ENCODE measurements around the gene MYO6.

The MYO6 gene

GRCh38 chr6:75830959-75831885 lies 82.2 kb downstream of the MYO6 start:
- POLR2A ChIA-PET, result interaction anchor here (0.6 kb wide), 1 partner anchor 21 kb away, joined by 3 read pairs; no protein-coding TSS in a partner anchor

DNA sequence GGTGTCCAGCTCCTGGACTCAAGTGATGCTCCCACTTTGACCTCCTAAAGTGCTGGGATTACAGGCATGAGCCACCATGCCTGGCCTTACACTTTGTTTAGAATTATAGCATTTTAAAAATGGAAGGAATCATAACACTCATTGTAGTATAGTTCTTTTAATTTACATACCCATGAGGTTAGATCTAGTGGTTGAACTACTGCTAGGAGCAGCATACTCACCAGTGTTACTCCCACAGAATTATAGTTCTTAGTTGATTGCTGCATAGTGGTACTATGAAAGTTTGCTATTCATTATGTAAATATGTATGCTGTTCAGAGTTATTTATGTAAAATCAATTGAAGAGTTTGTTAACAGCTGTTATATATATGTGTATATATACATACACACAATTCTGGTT lies 85.4 kb downstream of the MYO6 start:
- ChIA-PET POLR2A (no interaction called here), CTCF (no interaction called here)
- no peak overlapping the region for H3K4me3 ChIP-seq (ENCODE audit: low read depth, low read length)
- H3K9me3 ChIP-seq (ENCODE audit: control insufficient read depth, insufficient read depth, low read depth, low read length), result no peaks in the 10 kb centered on the region
- no peak for TF ChIP-seq TRIM28 (IDR thresholded peaks at IDR 0.05; ENCODE audit: borderline replicate concordance, low read length)
- TF ChIP-seq ZNF426 (tag by site-specific recombination; IDR thresholded peaks at IDR 0.05), result no peak
- no peak for TF ChIP-seq ZNF777 (tag by site-specific recombination; IDR thresholded peaks at IDR 0.05; ENCODE audit: borderline replicate concordance)
- no peak for TF ChIP-seq ZIC2 (tag by site-specific recombination; IDR thresholded peaks at IDR 0.05)
- TF ChIP-seq ZNF202 (tag by site-specific recombination; IDR thresholded peaks at IDR 0.05; ENCODE audit: borderline replicate concordance), result no peak
- TF ChIP-seq HOXA7 (CRISPR knock-in tag; IDR thresholded peaks at IDR 0.05; ENCODE audit: borderline replicate concordance), result no peak
- TF ChIP-seq ZNF701 (tag by site-specific recombination; IDR thresholded peaks at IDR 0.05), result no peak
- no peak for TF ChIP-seq GLI4 (tag by site-specific recombination; IDR thresholded peaks at IDR 0.05)
- H3K4me1 ChIP-seq (ENCODE audit: control insufficient read depth, insufficient read depth, low read length), result no peaks in the 10 kb centered on the region
- H3K36me3 ChIP-seq (ENCODE audit: control insufficient read depth in 2 of 2, insufficient read depth in 1 of 2, low read length in 2 of 2), result peaks cover 9 to 24% of the 10 kb centered on the region in 2 experiments; a peak in 2 of 3 replicates
- no peak overlapping the region for H3K27ac ChIP-seq (ENCODE audit: extremely low read depth, low read depth, low read length)

More at GRCh38 chr6:75830959-75831885, 82.2 kb downstream of the MYO6 start:
- H3K27ac ChIP-seq (ENCODE audit: extremely low read depth, low read depth, low read length), result no peak overlapping the region
- CTCF ChIA-PET, result interaction anchor here (0.6 to 1.2 kb wide), 3 partner anchors 11 to 52 kb away, joined by 3 to 4 read pairs (median 4); no protein-coding TSS in a partner anchor
- H3K36me3 ChIP-seq (ENCODE audit: control insufficient read depth in 2 of 2, insufficient read depth in 1 of 2, low read length in 2 of 2), result peaks cover 9 to 24% of the 10 kb centered on the region in 2 experiments; a peak in 2 of 3 replicates
- TF ChIP-seq ZNF394 (tag by site-specific recombination; IDR thresholded peaks at IDR 0.05; ENCODE audit: borderline replicate concordance) (no peak), EGR2 (tag by site-specific recombination; IDR thresholded peaks at IDR 0.05; ENCODE audit: low read depth) (peak; percentile 70), ZNF510 (tag by site-specific recombination; IDR thresholded peaks at IDR 0.05; ENCODE audit: insufficient replicate concordance) (no peak), ZNF76 (tag by site-specific recombination; IDR thresholded peaks at IDR 0.05; ENCODE audit: borderline replicate concordance, low read depth) (no peak), IKZF3 (tag by site-specific recombination; IDR thresholded peaks at IDR 0.05) (no peak), GLIS1 (tag by site-specific recombination; IDR thresholded peaks at IDR 0.05) (no peak), ZNF785 (tag by site-specific recombination; IDR thresholded peaks at IDR 0.05) (no peak), ZFHX2 (tag by site-specific recombination; conservative IDR thresholded peaks at IDR 0.05) (peak; percentile 47), ZBTB21 (tag by site-specific recombination; IDR thresholded peaks at IDR 0.05) (no peak), ZNF221 (tag by site-specific recombination; IDR thresholded peaks at IDR 0.05; ENCODE audit: borderline replicate concordance) (no peak), MYNN (tag by site-specific recombination; IDR thresholded peaks at IDR 0.05; ENCODE audit: borderline replicate concordance) (peak; percentile 53; the same call in 1 of the 2 replicates), ZBTB48 (tag by site-specific recombination; IDR thresholded peaks at IDR 0.05) (no peak), SETDB1 (IDR thresholded peaks at IDR 0.05; ENCODE audit: insufficient read length, low read length) (no peak)
- H3K9me3 ChIP-seq (ENCODE audit: control insufficient read depth, insufficient read depth, low read depth, low read length), result no peaks in the 10 kb centered on the region
- H3K4me3 ChIP-seq (ENCODE audit: low read depth, low read length), result no peak overlapping the region
- no peaks in the 10 kb centered on the region for H3K4me1 ChIP-seq (ENCODE audit: control insufficient read depth, insufficient read depth, low read length)

DNA sequence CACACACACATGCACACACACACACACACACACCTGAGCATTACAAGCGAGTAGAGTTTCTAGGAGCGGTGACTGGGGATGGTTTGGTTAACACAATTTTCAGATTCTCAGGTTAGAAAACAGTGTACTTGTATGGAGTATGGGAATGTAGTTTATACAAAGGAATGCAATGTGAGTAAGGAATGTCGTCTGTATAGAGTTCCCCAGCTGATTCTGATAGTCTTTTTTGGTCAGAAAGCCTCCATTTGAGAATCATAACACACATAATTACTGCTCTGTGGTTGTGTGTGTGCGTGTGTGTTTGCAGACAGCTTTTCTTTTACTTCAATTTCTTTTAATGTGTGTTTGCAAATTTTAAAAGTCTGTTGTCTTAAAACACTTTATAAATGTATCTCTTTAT lies 93.2 kb downstream of the MYO6 start:
- Histone ChIP-seq H3K9me3 (ENCODE audit: control insufficient read depth, insufficient read depth, low read depth, low read length) (no peaks in the 10 kb centered on the region), H3K27ac (ENCODE audit: extremely low read depth, low read depth, low read length) (no peak overlapping the region), H3K4me3 (ENCODE audit: low read depth, low read length) (no peak overlapping the region), H3K4me1 (ENCODE audit: control insufficient read depth, insufficient read depth, low read length) (no peaks in the 10 kb centered on the region), H3K36me3 (ENCODE audit: control insufficient read depth in 2 of 2, insufficient read depth in 1 of 2, low read length in 2 of 2) (peaks cover 11 to 19% of the 10 kb centered on the region in 2 experiments; a peak in 2 of 3 replicates)
- no peak for TF ChIP-seq ZNF24 (tag by site-specific recombination; IDR thresholded peaks at IDR 0.05)
- TF ChIP-seq ZNF768 (tag by site-specific recombination; IDR thresholded peaks at IDR 0.05), result no peak
- TF ChIP-seq ZNF157 (tag by site-specific recombination; IDR thresholded peaks at IDR 0.05), result no peak
- no peak for TF ChIP-seq ZNF202 (tag by site-specific recombination; IDR thresholded peaks at IDR 0.05; ENCODE audit: borderline replicate concordance)
- no peak for TF ChIP-seq ZNF626 (tag by site-specific recombination; IDR thresholded peaks at IDR 0.05)
- TF ChIP-seq ZNF837 (tag by site-specific recombination; IDR thresholded peaks at IDR 0.05), result no peak
- no peak for TF ChIP-seq KLF7 (tag by site-specific recombination; IDR thresholded peaks at IDR 0.05; ENCODE audit: borderline replicate concordance)
- 0 out of 2 replicates have a peak, but pooled peaks have one; percentile 14 for TF ChIP-seq ZSCAN4 (tag by site-specific recombination; IDR thresholded peaks at IDR 0.05)
- ChIA-PET CTCF (interaction anchor here (0.9 to 1.7 kb wide), 2 partner anchors 12 to 13 kb away, joined by 4 to 9 read pairs; no protein-coding TSS in a partner anchor), POLR2A (interaction anchor here (0.7 kb wide), 1 partner anchor 9 kb away, joined by 3 read pairs; no protein-coding TSS in a partner anchor)
